ENCODE results near the gene SLX4. TPM values are rescaled to one million over a fixed set of nuclear protein-coding genes. Genes with fewer than 3 reads are reported as not detected.

The SLX4 gene
- total and polyA plus RNA-seq, 9 of the 15 experiments (the other 6 are each of a cell fraction or from before 2014, with no cell fraction given): 0.29 to 7.9 (median 3.8) TPM

DNA sequence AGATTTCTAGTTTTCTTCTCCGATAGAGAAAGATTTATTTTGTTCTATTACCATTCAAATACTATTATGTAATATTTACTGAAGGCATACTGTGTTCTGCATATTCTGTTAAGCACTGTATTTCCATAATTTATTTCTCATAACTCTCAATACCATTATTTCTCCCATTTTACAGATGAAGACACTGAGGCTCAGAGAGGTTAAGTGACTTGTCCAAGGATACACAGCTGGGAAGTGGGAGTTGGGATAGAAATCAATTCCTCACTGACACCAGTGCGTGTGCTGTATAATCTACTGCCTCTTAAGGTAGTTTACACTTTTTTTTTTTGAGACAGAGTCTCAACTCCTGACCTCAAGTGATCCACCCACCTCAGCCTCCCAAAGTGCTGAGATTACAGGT lies 41.6 kb downstream of the SLX4 start:
- H2AFZ ChIP-seq (ENCODE audit: low read depth, low read length): no peak overlapping the region
- H3K9me1 ChIP-seq (ENCODE audit: control insufficient read depth, insufficient read depth, low read length): no peaks in the 10 kb centered on the region
- no peak overlapping the region for H3K27ac ChIP-seq (ENCODE audit: extremely low read depth, low read depth, low read length)
- in situ Hi-C loops (cut with MboI) (no loop called here), intact Hi-C loops (cut with micrococcal nuclease) (no loop called here)
- no peaks in the 10 kb centered on the region for H4K20me1 ChIP-seq (replicated peaks; ENCODE audit: control insufficient read depth, insufficient read depth, low read length)
- no peak overlapping the region for H3K4me2 ChIP-seq (ENCODE audit: insufficient read depth, low read length)
- peaks cover 7% of the 10 kb centered on the region for H3K9me3 ChIP-seq (replicated peaks; ENCODE audit: control insufficient read depth, insufficient read depth, low read depth, low read length)
- H3K9ac ChIP-seq (ENCODE audit: insufficient read depth in 1 of 2, low read depth in 2 of 2, low read length in 2 of 2): no peak overlapping the region
- TF ChIP-seq ADNP (tag; IDR thresholded peaks at IDR 0.05): 0 out of 2 replicates have a peak, but pooled peaks have one; percentile 36
- no peak for TF ChIP-seq SMARCC2 (IDR thresholded peaks at IDR 0.05; ENCODE audit: low read depth)
- TF ChIP-seq RBM25 (IDR thresholded peaks at IDR 0.05; ENCODE audit: low read depth, low read length, severe bottlenecking): peak; percentile 82
- TF ChIP-seq KDM1A (IDR thresholded peaks at IDR 0.05): peak; percentile 10 to 33; a peak in 1 of 4 replicates
- TF ChIP-seq PTRF (tag; IDR thresholded peaks at IDR 0.05): no peak
- peak; percentile 79 for TF ChIP-seq BCOR (IDR thresholded peaks at IDR 0.05)
- no TSS peak for BruUV-seq (replicated peaks)
- 11% methylated on average over 2 of the region's 2 CpGs for WGBS (ENCODE audit: insufficient coverage, low coverage, missing lambda C conversion rate)
- no peak for FAIRE-seq
- H3K4me1 ChIP-seq (replicated peaks in 1 of 2; ENCODE audit: control insufficient read depth in 2 of 2, insufficient read depth in 2 of 2, low read length in 2 of 2): peaks cover 0 to 4% of the 10 kb centered on the region in 2 experiments; a peak in 3 of 5 replicates
- no peak overlapping the region for H3K4me3 ChIP-seq
- peaks cover 3% of the 10 kb centered on the region in 2 experiments; a peak in 4 of 5 replicates for H3K27me3 ChIP-seq (ENCODE audit: control insufficient read depth in 2 of 2, insufficient read depth in 2 of 2, low read length in 2 of 2)
- POLR2A ChIA-PET: no interaction called here
- ATAC-seq: no peak
- DNase-seq (ENCODE audit: extremely low read depth in 1 of 4, low spot score in 3 of 4): no peak
- no peaks in the 10 kb centered on the region for H3K36me3 ChIP-seq (ENCODE audit: control insufficient read depth, insufficient read depth, low read length)
- no peaks in the 10 kb centered on the region for H3K79me2 ChIP-seq (ENCODE audit: control insufficient read depth, insufficient read depth, low read length)
- CTCF ChIA-PET (ENCODE audit: low intra/inter-chr PET ratio): no interaction called here

GRCh38 chr16:3566990-3567389 lies 44.4 kb downstream of the SLX4 start:
- no peak overlapping the region for H3K4me3 ChIP-seq
- H3K9me1 ChIP-seq (ENCODE audit: control insufficient read depth, insufficient read depth, low read length): no peaks in the 10 kb centered on the region
- H3K36me3 ChIP-seq (ENCODE audit: control insufficient read depth, insufficient read depth, low read length): no peaks in the 10 kb centered on the region
- peaks cover 7% of the 10 kb centered on the region for H3K9me3 ChIP-seq (replicated peaks; ENCODE audit: control insufficient read depth, insufficient read depth, low read depth, low read length)
- FAIRE-seq (no peak), DNase-seq (ENCODE audit: extremely low read depth in 1 of 4, low spot score in 3 of 4) (no peak), ATAC-seq (no peak)
- H3K79me2 ChIP-seq (ENCODE audit: control insufficient read depth, insufficient read depth, low read length): no peaks in the 10 kb centered on the region
- in situ Hi-C loops (cut with MboI): no loop called here
- H2AFZ ChIP-seq (ENCODE audit: low read depth, low read length): no peak overlapping the region
- H3K9ac ChIP-seq (ENCODE audit: insufficient read depth in 1 of 2, low read depth in 2 of 2, low read length in 2 of 2): no peak overlapping the region
- BruUV-seq (replicated peaks): no TSS peak
- 8% methylated on average over 5 of the region's 8 CpGs for WGBS (ENCODE audit: insufficient coverage, low coverage, missing lambda C conversion rate)
- 0 out of 2 replicates have a peak, but pooled peaks cover 2% of the 10 kb centered on the region for H4K20me1 ChIP-seq (replicated peaks; ENCODE audit: control insufficient read depth, insufficient read depth, low read length)
- ChIA-PET CTCF (ENCODE audit: low intra/inter-chr PET ratio) (no interaction called here), POLR2A (no interaction called here)
- H3K4me2 ChIP-seq (ENCODE audit: insufficient read depth, low read length): no peak overlapping the region
- H3K27me3 ChIP-seq (ENCODE audit: control insufficient read depth in 2 of 2, insufficient read depth in 2 of 2, low read length in 2 of 2): peaks cover 27 to 32% of the 10 kb centered on the region in 2 experiments
- intact Hi-C loops (cut with micrococcal nuclease): no loop called here
- peaks cover 0 to 21% of the 10 kb centered on the region in 2 experiments; a peak in 1 of 5 replicates for H3K4me1 ChIP-seq (replicated peaks in 1 of 2; ENCODE audit: control insufficient read depth in 2 of 2, insufficient read depth in 2 of 2, low read length in 2 of 2)
- H3K27ac ChIP-seq (ENCODE audit: extremely low read depth, low read depth, low read length): no peak overlapping the region
- no peak for TF ChIP-seq NEUROD1 (IDR thresholded peaks at IDR 0.05; ENCODE audit: borderline replicate concordance, low read depth, low read length, partially characterized antibody)
- no peak for TF ChIP-seq HNRNPK (IDR thresholded peaks at IDR 0.05; ENCODE audit: low read depth, low read length, poor library complexity, severe bottlenecking)
- no peak for TF ChIP-seq SP2 (IDR thresholded peaks at IDR 0.05; ENCODE audit: extremely low read depth, low read depth, low read length, poor library complexity, severe bottlenecking)
- no peak for TF ChIP-seq SMARCE1 (IDR thresholded peaks at IDR 0.05)
- no peak for TF ChIP-seq ZNF57 (CRISPR knock-in tag; IDR thresholded peaks at IDR 0.05)
- no peak for TF ChIP-seq ZFP30 (CRISPR knock-in tag; IDR thresholded peaks at IDR 0.05; ENCODE audit: borderline replicate concordance)
- no peak for TF ChIP-seq ZC3H11A (IDR thresholded peaks at IDR 0.05; ENCODE audit: low read depth, low read length)
- no peak for TF ChIP-seq IRF9 (tag; IDR thresholded peaks at IDR 0.05)
- TF ChIP-seq SMARCA4 (IDR thresholded peaks at IDR 0.05): no peak
- TF ChIP-seq, protein P1, sequence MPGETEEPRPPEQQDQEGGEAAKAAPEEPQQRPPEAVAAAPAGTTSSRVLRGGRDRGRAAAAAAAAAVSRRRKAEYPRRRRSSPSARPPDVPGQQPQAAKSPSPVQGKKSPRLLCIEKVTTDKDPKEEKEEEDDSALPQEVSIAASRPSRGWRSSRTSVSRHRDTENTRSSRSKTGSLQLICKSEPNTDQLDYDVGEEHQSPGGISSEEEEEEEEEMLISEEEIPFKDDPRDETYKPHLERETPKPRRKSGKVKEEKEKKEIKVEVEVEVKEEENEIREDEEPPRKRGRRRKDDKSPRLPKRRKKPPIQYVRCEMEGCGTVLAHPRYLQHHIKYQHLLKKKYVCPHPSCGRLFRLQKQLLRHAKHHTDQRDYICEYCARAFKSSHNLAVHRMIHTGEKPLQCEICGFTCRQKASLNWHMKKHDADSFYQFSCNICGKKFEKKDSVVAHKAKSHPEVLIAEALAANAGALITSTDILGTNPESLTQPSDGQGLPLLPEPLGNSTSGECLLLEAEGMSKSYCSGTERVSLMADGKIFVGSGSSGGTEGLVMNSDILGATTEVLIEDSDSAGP (CRISPR knock-in tag; IDR thresholded peaks at IDR 0.05): no peak
